Hepatocyte (in vitro differentiated cells): ENCODE measurements around the gene RIPK1.

ENCODE experiments used
- CTCF ChIP-seq: fragments of 200-600 bp; sonication (generic); IDR thresholded peaks from 2 replicates; pipeline ENCODE4 v1.5.1; 2016; ENCODE audit warnings: antibody characterized with exemption, mild to moderate bottlenecking; ENCODE audit not compliant: poor library complexity
- EZH2 ChIP-seq: fragments of 200-600 bp; sonication (generic); IDR thresholded peaks from 2 replicates; pipeline ENCODE4 v1.6.1; 2016; ENCODE audit warnings: antibody characterized with exemption, mild to moderate bottlenecking, borderline replicate concordance

DNA sequence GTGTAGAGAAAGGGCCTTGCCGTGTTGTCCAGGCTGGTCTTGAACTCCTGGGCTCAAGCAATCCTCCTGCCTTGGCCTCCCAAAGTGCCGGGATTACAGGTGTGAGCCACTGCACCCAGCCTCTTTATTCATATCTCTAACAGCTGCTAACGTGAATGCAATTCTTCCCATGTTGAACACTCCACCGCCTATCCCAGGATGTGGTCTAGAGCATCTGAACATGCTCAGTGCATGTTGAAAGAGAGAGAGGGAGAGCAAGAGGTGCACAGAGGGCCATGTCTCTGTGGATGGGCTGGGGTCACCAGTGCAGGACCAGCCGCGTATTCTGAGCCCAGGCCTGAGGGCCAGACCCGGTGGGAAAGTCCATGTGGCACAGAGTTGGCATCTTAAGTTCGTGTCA is 76.3 kb downstream of the RIPK1 start:
- TF ChIP-seq CTCF: no peak
- no peak for TF ChIP-seq EZH2
